Caco-2 (cell line): ENCODE results near the gene ZMYND8. TPM values are rescaled to one million over a fixed set of nuclear protein-coding genes. Genes with fewer than 3 reads are reported as not detected.
"Not testable (repeated sequence)": the region's sequence is repeated elsewhere in the genome, so short reads cannot be mapped to it uniquely, and the experiment has no call there.

Source experiments
- BruUV-seq: library from RNA; stranded (reverse); fragments of 400-500 nt; replicated peaks from 2 replicates; lab custom pipeline; 2021; lab: Mats Ljungman, UMichigan
- CTCF ChIA-PET: fragments of 300-600 bp; sonication (Branson Sonifier 250); formaldehyde crosslinking; loops from one replicate; lab custom pipeline; 2022; ENCODE audit warnings: antibody characterized with exemption; lab: Charles Lee
- POLR2A ChIA-PET: fragments of 300-600 bp; sonication (Branson Sonifier 250); formaldehyde crosslinking; loops from one replicate; lab custom pipeline; 2022; ENCODE audit warnings: antibody characterized with exemption; lab: Charles Lee
- DNase-seq, 2 experiments: peaks; one replicate each; pipeline versions ENCODE4 v3.0.0 to v3.0.0-alpha.2; 2020 to 2022
- H3K27me3 ChIP-seq: replicated peaks from 2 replicates; pipeline ENCODE4 v1.6.0; 2011; ENCODE audit warnings: low read length; ENCODE audit not compliant: control insufficient read depth, insufficient read depth
- H3K36me3 ChIP-seq: 2 replicates; pipeline ENCODE4 v1.5.1; 2011; ENCODE audit warnings: low read length; ENCODE audit not compliant: control insufficient read depth, insufficient read depth
- H3K4me1 ChIP-seq: fragments of 250-450 bp; sonication (Bioruptor Pico); 2 replicates; pipeline ENCODE4 v1.5.1; 2020; ENCODE audit warnings: mild to moderate bottlenecking
- H3K4me3 ChIP-seq: 2 replicates; pipeline ENCODE4 v1.5.1; 2011; ENCODE audit warnings: low read depth, mild to moderate bottlenecking, control low read depth, low read length
- H3K9me3 ChIP-seq: fragments of 250-450 bp; sonication (Bioruptor Pico); 2 replicates; pipeline ENCODE4 v1.5.1; 2020; ENCODE audit warnings: mild to moderate bottlenecking, moderate library complexity
- H3K27ac Mint-ChIP-seq: one replicate; pipeline ENCODE4 v1.8.0; 2022; ENCODE audit warnings: mixed read lengths; ENCODE audit not compliant: unreplicated experiment
- H3K27me3 Mint-ChIP-seq: one replicate; pipeline ENCODE4 v1.8.0; 2022; ENCODE audit warnings: mixed read lengths; ENCODE audit not compliant: insufficient read depth, unreplicated experiment
- H3K36me3 Mint-ChIP-seq: one replicate; pipeline ENCODE4 v1.8.0; 2022; ENCODE audit warnings: mild to moderate bottlenecking, mixed read lengths; ENCODE audit not compliant: insufficient read depth, unreplicated experiment
- H3K4me1 Mint-ChIP-seq: one replicate; pipeline ENCODE4 v1.8.0; 2022; ENCODE audit warnings: low read depth, mixed read lengths; ENCODE audit not compliant: unreplicated experiment
- H3K4me3 Mint-ChIP-seq: one replicate; pipeline ENCODE4 v1.8.0; 2022; ENCODE audit warnings: mild to moderate bottlenecking, moderate library complexity, mixed read lengths; ENCODE audit not compliant: unreplicated experiment
- H3K9me3 Mint-ChIP-seq: one replicate; pipeline ENCODE4 v1.8.0; 2022; ENCODE audit warnings: mixed read lengths; ENCODE audit not compliant: unreplicated experiment
- CTCF ChIP-seq, 2 experiments: fragments of 200-600 bp in 1 of 2; IDR thresholded peaks; 1 replicate in 1 of 2; 2 replicates in 1 of 2; pipeline versions ENCODE4 v1.5.1 to v1.8.0; 2011 to 2022; ENCODE audit warnings: antibody characterized with exemption in 1 of 2, control low read depth in 1 of 2, inconsistent platforms in 1 of 2, low read depth in 1 of 2, low read length in 1 of 2, mild to moderate bottlenecking in 1 of 2, moderate library complexity in 1 of 2; ENCODE audit not compliant: insufficient read depth in 1 of 2, severe bottlenecking in 1 of 2, unreplicated experiment in 1 of 2
- intact Hi-C: fragments of 100-400 bp; cut with micrococcal nuclease; formaldehyde crosslinking; loops from one replicate; pipeline ENCODE4 v1.10.0; 2022; ENCODE audit not compliant: unreplicated experiment
- total RNA-seq: library from RNA; stranded (reverse); gene quantifications from 2 replicates; pipeline ENCODE4 v1.2.3, GENCODE V29; 2022

The ZMYND8 gene
- total RNA-seq, 1 experiment from 2014 or later = 194 TPM

DNA sequence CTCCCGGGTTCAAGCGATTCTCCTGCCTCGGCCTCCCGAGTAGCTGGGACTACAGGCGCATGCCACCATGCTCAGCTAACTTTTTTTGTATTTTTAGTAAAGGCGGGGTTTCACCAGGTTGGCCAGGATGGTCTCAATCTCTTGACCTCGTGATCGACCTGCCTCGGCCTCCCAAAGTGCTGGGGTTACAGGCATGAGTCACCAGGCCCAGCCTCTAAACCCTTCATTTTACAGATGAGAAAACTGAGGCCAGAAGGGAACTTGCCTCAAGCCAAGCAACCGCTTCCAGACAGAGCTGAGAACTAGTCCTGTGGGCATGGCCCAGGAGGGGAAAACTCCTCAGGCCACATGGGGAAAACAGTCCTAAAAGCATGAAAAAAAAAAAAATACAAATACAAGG, 47.1 kb downstream of the ZMYND8 start:
- Histone ChIP-seq H3K4me3 (no peak overlapping the region), H3K9me3 (no peaks in the 10 kb centered on the region), H3K36me3 (peaks cover 13% of the 10 kb centered on the region), H3K4me1 (peaks cover 41% of the 10 kb centered on the region), H3K27me3 (no peaks in the 10 kb centered on the region)
- CTCF ChIA-PET = interaction anchor here (1.7 kb wide), 1 partner anchor 50 kb away, joined by 4 read pairs; no protein-coding TSS in a partner anchor
- no peak for DNase-seq
- Mint-ChIP-seq H3K36me3 (peaks cover 100% of the 10 kb centered on the region), H3K4me1 (peaks cover 34% of the 10 kb centered on the region), H3K27ac (peak overlapping the region; percentile 81), H3K9me3 (no peaks in the 10 kb centered on the region), H3K4me3 (no peak overlapping the region), H3K27me3 (no peaks in the 10 kb centered on the region)
- no peak for TF ChIP-seq CTCF (IDR thresholded peaks at IDR 0.05; ENCODE audit: insufficient read depth in 1 of 2, low read depth in 1 of 2, low read length in 1 of 2, severe bottlenecking in 1 of 2, unreplicated experiment in 1 of 2)
- POLR2A ChIA-PET = no interaction called here
- intact Hi-C loops = no loop called here
- BruUV-seq = no TSS peak

- H3K9me3 Mint-ChIP-seq, DNase-seq, H3K4me3 ChIP-seq, H3K27me3 ChIP-seq, intact Hi-C loops, H3K4me3 Mint-ChIP-seq, H3K9me3 ChIP-seq, H3K27ac Mint-ChIP-seq, BruUV-seq, POLR2A ChIA-PET, H3K27me3 Mint-ChIP-seq: not testable (repeated sequence)
- CTCF ChIA-PET = interaction anchor here (1.7 kb wide), 1 partner anchor 51 kb away, joined by 4 read pairs; no protein-coding TSS in a partner anchor
- H3K36me3 ChIP-seq = peaks cover 13% of the 10 kb centered on the region
- peaks cover 45% of the 10 kb centered on the region for H3K4me1 Mint-ChIP-seq
- peaks cover 100% of the 10 kb centered on the region for H3K36me3 Mint-ChIP-seq
- H3K4me1 ChIP-seq = peaks cover 40% of the 10 kb centered on the region
These were observed 48.9 kb downstream of the ZMYND8 start for GRCh38 chr20:47307569-47307968.

DNA sequence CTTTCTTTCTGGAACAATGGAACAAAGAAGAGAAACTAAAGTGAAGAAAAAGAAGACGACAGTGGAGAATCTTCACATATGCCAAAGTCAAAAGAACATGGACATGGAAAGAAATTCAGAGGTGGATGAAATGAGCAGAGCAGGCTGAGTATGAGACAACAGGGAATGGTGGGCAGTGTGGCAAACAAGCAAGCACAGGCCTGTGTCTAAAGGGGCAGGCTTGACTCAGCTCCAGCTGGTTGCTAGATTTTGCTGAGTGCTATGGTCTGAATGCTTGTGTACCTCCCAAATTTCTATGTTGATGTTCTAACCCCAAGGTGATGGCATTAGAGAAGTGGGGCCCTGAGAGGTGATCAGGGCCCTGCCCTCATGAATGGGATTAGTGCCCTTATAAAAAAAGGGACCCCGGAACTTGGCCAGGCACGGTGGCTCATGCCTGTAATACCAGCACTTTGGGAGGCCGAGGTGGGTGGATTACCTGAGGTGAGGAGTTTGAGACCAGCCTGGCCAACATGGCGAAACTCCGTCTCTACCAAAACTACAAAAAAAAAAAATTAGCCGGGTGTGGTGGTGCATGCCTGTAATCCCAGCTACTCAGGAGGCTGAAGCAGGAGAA, 49.6 kb downstream of the ZMYND8 start:
- no peak for TF ChIP-seq CTCF (IDR thresholded peaks at IDR 0.05; ENCODE audit: insufficient read depth in 1 of 2, low read depth in 1 of 2, low read length in 1 of 2, severe bottlenecking in 1 of 2, unreplicated experiment in 1 of 2)
- peak overlapping the region; percentile 12 for H3K27ac Mint-ChIP-seq
- no peaks in the 10 kb centered on the region for H3K9me3 ChIP-seq
- peaks cover 11% of the 10 kb centered on the region for H3K36me3 ChIP-seq
- H3K27me3 Mint-ChIP-seq = no peaks in the 10 kb centered on the region
- peaks cover 33% of the 10 kb centered on the region for H3K4me1 ChIP-seq
- H3K9me3 Mint-ChIP-seq = no peaks in the 10 kb centered on the region
- BruUV-seq = no TSS peak
- DNase-seq = no peak
- H3K27me3 ChIP-seq = no peaks in the 10 kb centered on the region
- no peak overlapping the region for H3K4me3 Mint-ChIP-seq
- peaks cover 100% of the 10 kb centered on the region for H3K36me3 Mint-ChIP-seq
- no peak overlapping the region for H3K4me3 ChIP-seq
- POLR2A ChIA-PET = no interaction called here
- intact Hi-C loops = no loop called here
- H3K4me1 Mint-ChIP-seq = peaks cover 39% of the 10 kb centered on the region
- CTCF ChIA-PET = interaction anchor here (0.7 to 4.2 kb wide), 4 partner anchors 35 to 77 kb away, joined by 3 to 69 read pairs (median 4); no protein-coding TSS in a partner anchor
